NT2/D1 (cell line): ENCODE measurements around the gene TRAPPC2L.

Experiments
- DNase-seq: peaks from one replicate; pipeline ENCODE4 v3.0.0-alpha.2; 2011; ENCODE audit warnings: low read depth, low spot score
- H3K27me3 ChIP-seq: 2 replicates; pipeline ENCODE4 v1.6.0; 2011; ENCODE audit warnings: mild to moderate bottlenecking; ENCODE audit not compliant: insufficient read length, insufficient read depth
- H3K36me3 ChIP-seq: 2 replicates; pipeline ENCODE4 v1.6.1; 2011; ENCODE audit warnings: mild to moderate bottlenecking, low read length, mixed read lengths; ENCODE audit not compliant: insufficient read depth, insufficient read length
- H3K4me1 ChIP-seq: 2 replicates; pipeline ENCODE4 v1.5.1; 2011; ENCODE audit not compliant: insufficient read depth, insufficient read length
- H3K4me3 ChIP-seq: 2 replicates; pipeline ENCODE4 v1.5.1; 2011; ENCODE audit warnings: low read depth; ENCODE audit not compliant: insufficient read length
- H3K9ac ChIP-seq: 2 replicates; pipeline ENCODE4 v1.6.0; 2011; ENCODE audit warnings: low read depth; ENCODE audit not compliant: insufficient read length
- H3K9me3 ChIP-seq: 2 replicates; pipeline ENCODE4 v1.5.1; 2011; ENCODE audit warnings: mild to moderate bottlenecking, low read length; ENCODE audit not compliant: insufficient read depth
- SUZ12 ChIP-seq: IDR thresholded peaks from 2 replicates; pipeline ENCODE4 v1.6.1; 2011; ENCODE audit not compliant: insufficient read length, insufficient read depth; ENCODE audit errors: extremely low read depth
- YY1 ChIP-seq: IDR thresholded peaks from 2 replicates; pipeline ENCODE4 v1.6.1; 2011; ENCODE audit not compliant: insufficient read length, insufficient read depth
- ZNF274 ChIP-seq: IDR thresholded peaks from 2 replicates; pipeline ENCODE4 v1.6.1; 2011; ENCODE audit warnings: mild to moderate bottlenecking, low read depth, low read length

Gene TRAPPC2L

DNA sequence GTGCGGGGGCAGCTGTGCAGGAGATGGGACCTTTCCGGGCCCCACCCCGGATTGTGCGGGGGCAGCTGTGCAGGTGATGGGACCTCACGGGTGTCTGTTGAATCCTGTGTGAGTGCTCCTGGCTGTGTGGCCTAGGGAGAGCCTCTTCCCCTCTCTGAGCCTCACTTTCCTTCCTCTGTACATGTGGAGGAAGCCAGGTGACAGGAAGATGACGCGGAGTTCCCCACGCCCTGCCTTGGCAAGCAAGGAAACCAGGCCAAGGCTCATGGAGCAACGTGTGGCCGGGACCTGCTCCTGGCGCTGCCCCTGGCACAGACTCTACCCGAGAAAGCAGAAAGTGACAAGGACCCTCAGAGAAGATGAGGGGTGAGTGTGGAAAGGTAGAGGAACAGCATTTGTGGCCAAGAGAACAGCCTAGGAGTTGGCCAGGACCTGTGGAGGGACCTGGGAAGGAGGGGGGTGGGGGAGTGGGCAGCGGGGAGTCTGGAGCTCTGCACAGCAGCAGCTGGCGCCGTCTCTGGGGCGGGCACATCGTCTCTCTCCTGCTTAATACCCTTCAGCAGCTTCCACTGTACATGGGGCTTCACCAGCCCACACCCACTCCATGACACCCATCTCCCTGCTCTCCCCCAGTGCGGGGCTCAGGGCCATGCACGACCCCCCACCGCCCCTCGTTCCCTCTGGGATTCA, 47.9 kb downstream of the TRAPPC2L start:
- Histone ChIP-seq H3K9me3 (no peaks in the 10 kb centered on the region), H3K27me3 (no peaks in the 10 kb centered on the region), H3K4me3 (no peak overlapping the region), H3K36me3 (no peaks in the 10 kb centered on the region), H3K9ac (no peak overlapping the region), H3K4me1 (peaks cover 15% of the 10 kb centered on the region)
- TF ChIP-seq YY1 (no peak), ZNF274 (no peak), SUZ12 (no peak)
- DNase-seq: no peak

DNA sequence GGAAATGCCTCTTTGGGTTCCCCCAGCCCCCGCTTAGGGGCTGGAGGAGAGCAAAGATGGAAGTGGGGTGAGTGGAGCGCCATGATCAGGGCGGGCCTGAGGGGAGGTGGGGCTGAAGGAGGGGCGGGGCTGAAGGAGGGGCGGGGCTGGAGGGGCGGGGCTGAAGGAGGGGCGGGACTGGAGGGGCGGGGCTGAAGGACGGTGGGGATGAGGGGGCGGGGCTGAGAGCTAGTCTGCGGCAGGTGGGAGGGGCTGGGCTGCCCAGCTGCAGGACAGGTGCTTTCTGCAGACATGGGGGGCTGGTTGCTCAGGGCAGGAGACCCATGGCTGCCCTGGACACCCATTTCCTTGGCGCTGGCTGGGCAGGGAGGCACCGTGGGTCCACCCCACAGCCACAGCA, 48.6 kb downstream of the TRAPPC2L start:
- Histone ChIP-seq H3K27me3 (no peaks in the 10 kb centered on the region), H3K4me3 (no peak overlapping the region), H3K9ac (no peak overlapping the region), H3K4me1 (peaks cover 21% of the 10 kb centered on the region), H3K9me3 (no peaks in the 10 kb centered on the region), H3K36me3 (no peaks in the 10 kb centered on the region)
- TF ChIP-seq YY1 (no peak), SUZ12 (no peak), ZNF274 (no peak)
- no peak for DNase-seq

DNA sequence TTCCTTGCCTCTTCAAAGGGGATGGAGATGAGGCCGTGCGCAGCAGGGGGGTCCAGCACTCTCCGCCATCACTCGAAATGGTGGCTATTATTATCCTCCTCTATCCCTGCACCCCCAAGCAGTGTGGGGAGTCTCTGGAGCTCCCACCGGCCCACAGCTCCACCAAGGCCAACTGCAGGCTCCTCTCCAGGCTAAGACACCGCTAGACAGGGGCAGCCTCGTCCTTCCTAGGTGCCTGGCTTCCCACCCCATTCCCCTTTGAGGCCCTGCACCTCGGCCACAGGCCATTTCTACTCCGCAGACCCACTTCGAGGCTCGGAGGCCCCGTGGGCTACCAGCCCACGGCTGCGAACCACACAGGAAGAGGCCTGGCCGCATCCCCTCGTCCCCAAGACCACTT, 49.1 kb downstream of the TRAPPC2L start:
- TF ChIP-seq SUZ12 (no peak), ZNF274 (no peak), YY1 (no peak)
- H3K9ac ChIP-seq: no peak overlapping the region
- DNase-seq: no peak
- H3K27me3 ChIP-seq: no peaks in the 10 kb centered on the region
- no peaks in the 10 kb centered on the region for H3K9me3 ChIP-seq
- peaks cover 21% of the 10 kb centered on the region for H3K4me1 ChIP-seq
- no peaks in the 10 kb centered on the region for H3K36me3 ChIP-seq
- H3K4me3 ChIP-seq: no peak overlapping the region

DNA sequence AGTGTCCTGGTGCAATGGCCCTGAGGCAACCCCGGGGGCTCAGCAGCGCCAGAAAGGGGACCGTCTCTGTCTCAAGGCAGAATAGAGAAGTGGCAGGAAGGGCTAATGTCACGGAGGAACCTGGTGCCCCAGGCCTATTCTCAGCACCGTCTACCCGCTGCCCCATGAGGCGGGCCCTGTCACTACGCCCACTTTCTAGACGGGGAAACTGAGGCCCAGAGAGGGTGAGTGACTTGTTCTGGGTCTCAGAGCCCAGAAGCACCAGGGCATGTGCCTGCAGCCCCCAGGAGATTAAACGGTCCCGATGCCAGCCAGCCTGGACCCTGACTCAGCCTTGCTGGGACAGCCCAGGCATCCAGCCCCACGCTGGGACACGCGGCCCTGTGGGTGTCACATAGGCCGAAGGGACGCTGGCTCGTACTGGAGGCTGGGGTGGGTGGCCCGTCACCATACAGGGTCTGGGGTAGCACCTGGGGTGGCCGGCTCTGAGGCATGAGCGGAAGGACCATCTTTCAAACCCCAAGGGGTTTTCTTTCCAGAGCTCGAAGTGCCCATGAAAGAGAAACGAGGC, 49.7 kb downstream of the TRAPPC2L start:
- H3K4me3 ChIP-seq: no peak overlapping the region
- no peaks in the 10 kb centered on the region for H3K27me3 ChIP-seq
- peaks cover 20% of the 10 kb centered on the region for H3K4me1 ChIP-seq
- no peaks in the 10 kb centered on the region for H3K9me3 ChIP-seq
- DNase-seq: no peak
- H3K36me3 ChIP-seq: no peaks in the 10 kb centered on the region
- no peak for TF ChIP-seq ZNF274
- no peak for TF ChIP-seq YY1
- no peak for TF ChIP-seq SUZ12
- no peak overlapping the region for H3K9ac ChIP-seq

DNA sequence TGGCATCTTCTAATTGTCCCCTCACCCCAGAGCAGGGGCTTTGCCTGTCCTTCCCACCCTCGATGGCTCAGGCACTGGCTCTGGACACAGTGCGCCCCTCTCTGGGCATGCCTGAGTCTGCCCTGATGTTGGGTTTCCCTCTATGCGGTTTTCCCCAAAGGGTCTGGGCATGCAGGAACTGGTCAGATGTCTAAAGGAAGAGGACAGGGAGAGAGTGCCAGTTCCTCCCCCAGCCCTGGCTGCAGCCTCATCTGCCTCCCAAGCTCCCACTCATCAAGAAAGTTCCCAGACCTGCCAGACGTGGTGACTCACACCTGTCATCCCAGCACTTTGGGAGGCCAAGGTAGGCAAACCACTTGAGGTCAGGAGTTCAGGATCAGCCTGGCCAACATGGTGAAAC, 50.8 kb downstream of the TRAPPC2L start:
- DNase-seq: no peak
- Histone ChIP-seq H3K9me3 (no peaks in the 10 kb centered on the region), H3K36me3 (no peaks in the 10 kb centered on the region), H3K27me3 (no peaks in the 10 kb centered on the region), H3K4me1 (peaks cover 23% of the 10 kb centered on the region), H3K4me3 (no peak overlapping the region), H3K9ac (no peak overlapping the region)
- TF ChIP-seq YY1: no peak
- TF ChIP-seq ZNF274: no peak
- no peak for TF ChIP-seq SUZ12

DNA sequence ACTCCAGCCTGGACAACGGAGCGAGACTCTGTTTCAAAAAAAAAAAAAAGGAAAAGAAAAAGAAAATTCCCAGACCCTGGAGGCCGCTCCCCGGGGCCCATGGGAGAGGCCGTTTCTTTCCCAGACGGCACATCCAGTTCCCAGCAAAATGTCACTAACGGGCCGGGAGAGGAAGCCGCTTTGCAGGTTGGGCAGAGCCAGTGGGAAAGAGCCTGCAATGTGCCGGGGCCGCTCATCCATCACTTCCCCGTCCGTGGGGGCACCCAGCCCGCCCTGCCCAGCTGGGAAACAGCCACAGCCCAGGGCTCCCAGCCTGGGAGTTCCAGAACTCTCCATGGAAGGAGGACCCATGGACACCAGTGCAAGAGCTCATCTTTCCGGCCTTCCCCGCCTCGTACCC, 51.4 kb downstream of the TRAPPC2L start:
- DNase-seq: no peak
- no peak for TF ChIP-seq ZNF274
- no peak for TF ChIP-seq YY1
- TF ChIP-seq SUZ12: no peak
- H3K9me3 ChIP-seq: peaks cover 4% of the 10 kb centered on the region; the same call in 1 of the 2 replicates
- peaks cover 27% of the 10 kb centered on the region for H3K4me1 ChIP-seq
- H3K36me3 ChIP-seq: no peaks in the 10 kb centered on the region
- H3K9ac ChIP-seq: no peak overlapping the region
- H3K27me3 ChIP-seq: no peaks in the 10 kb centered on the region
- no peak overlapping the region for H3K4me3 ChIP-seq

DNA sequence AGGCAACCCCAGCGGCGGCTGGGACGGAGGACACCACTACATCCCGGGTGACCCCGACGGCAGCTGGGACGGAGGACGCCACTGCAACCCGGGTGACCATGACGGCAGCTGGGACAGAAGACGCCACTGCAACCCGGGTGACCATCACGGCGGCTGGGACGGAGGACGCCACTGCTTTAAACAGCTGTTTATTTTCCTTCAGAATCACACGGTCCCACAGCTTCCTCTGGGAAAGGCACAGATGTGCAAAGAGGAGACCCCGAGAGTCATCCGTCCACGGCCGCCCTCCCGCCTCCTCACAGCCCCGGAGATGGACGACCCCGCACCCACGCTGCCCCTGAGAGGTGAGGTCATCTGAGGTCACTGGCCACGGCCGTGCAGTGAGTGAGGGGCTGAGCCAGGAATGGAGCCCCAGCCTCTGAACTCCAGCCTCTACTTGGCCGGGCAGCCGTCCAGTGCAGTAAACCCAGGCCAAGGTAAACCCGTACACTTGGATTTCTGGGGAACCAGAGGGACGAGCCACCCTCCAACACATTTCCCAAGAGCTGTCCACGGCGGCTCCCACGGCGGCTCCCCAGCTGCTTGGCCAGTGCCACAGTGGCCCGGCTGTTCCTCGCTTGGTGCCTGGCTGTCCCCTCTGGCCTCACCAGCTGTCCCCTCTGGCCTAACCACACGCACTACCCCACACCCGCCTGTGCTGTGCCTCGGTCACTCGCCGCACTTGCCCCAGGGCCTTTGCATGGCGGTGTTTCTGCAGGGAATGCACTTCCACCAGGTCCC, 52.7 kb downstream of the TRAPPC2L start:
- no peak for DNase-seq
- Histone ChIP-seq H3K9ac (peak overlapping the region; percentile 45), H3K36me3 (no peaks in the 10 kb centered on the region), H3K27me3 (no peaks in the 10 kb centered on the region), H3K4me3 (no peak overlapping the region), H3K9me3 (peaks cover 5% of the 10 kb centered on the region; the same call in 1 of the 2 replicates), H3K4me1 (peaks cover 27% of the 10 kb centered on the region)
- TF ChIP-seq YY1 (no peak), ZNF274 (no peak), SUZ12 (no peak)
